Fibroblast of lung (primary cell): Measurements from ENCODE around the gene PCSK4.

Experiments used
- EZH2 ChIP-seq: IDR thresholded peaks from 2 replicates; pipeline ENCODE4 v1.5.1; 2012; ENCODE audit warnings: low read length, control low read depth, mild to moderate bottlenecking; ENCODE audit errors: missing control alignments
- TF ChIP-seq, protein P1 (sequence below), 2 donors: IDR thresholded peaks in 1 of 2; conservative IDR thresholded peaks in 1 of 2; 1 replicate in 1 of 2; 2 replicates in 1 of 2; pipeline ENCODE4 v1.5.1; 2011 to 2012; ENCODE audit warnings: low read length in 2 of 2, control low read depth in 1 of 2, inconsistent platforms in 1 of 2, low read depth in 1 of 2, mild to moderate bottlenecking in 1 of 2

- TF ChIP-seq, protein P1, sequence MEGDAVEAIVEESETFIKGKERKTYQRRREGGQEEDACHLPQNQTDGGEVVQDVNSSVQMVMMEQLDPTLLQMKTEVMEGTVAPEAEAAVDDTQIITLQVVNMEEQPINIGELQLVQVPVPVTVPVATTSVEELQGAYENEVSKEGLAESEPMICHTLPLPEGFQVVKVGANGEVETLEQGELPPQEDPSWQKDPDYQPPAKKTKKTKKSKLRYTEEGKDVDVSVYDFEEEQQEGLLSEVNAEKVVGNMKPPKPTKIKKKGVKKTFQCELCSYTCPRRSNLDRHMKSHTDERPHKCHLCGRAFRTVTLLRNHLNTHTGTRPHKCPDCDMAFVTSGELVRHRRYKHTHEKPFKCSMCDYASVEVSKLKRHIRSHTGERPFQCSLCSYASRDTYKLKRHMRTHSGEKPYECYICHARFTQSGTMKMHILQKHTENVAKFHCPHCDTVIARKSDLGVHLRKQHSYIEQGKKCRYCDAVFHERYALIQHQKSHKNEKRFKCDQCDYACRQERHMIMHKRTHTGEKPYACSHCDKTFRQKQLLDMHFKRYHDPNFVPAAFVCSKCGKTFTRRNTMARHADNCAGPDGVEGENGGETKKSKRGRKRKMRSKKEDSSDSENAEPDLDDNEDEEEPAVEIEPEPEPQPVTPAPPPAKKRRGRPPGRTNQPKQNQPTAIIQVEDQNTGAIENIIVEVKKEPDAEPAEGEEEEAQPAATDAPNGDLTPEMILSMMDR (conservative IDR thresholded peaks at IDR 0.05 in 1 of 2, IDR thresholded peaks at IDR 0.05 in 1 of 2; ENCODE audit: low read depth in 1 of 2, low read length in 2 of 2): no peak
- TF ChIP-seq EZH2: no peak
Observed at GRCh38 chr19:1514295-1514661, 24.1 kb upstream of the PCSK4 start.
